Osteocyte (in vitro differentiated cells): Measurements from ENCODE around the gene KISS1. TPM values are rescaled to one million over a fixed set of nuclear protein-coding genes. Genes with fewer than 3 reads are reported as not detected.

Experiments used
- DNase-seq: peaks from one replicate; pipeline ENCODE4 v3.0.0; 2021; ENCODE audit warnings: mixed read lengths; ENCODE audit not compliant: unreplicated experiment; ENCODE audit errors: extremely low spot score
- H3K27ac Mint-ChIP-seq: one replicate; pipeline ENCODE4 v1.8.0; 2021; ENCODE audit warnings: mild to moderate bottlenecking, mixed read lengths; ENCODE audit not compliant: unreplicated experiment
- H3K27me3 Mint-ChIP-seq: one replicate; pipeline ENCODE4 v1.8.0; 2021; ENCODE audit warnings: mixed read lengths; ENCODE audit not compliant: unreplicated experiment
- H3K36me3 Mint-ChIP-seq: one replicate; pipeline ENCODE4 v1.8.0; 2021; ENCODE audit warnings: mixed read lengths; ENCODE audit not compliant: unreplicated experiment
- H3K4me1 Mint-ChIP-seq: one replicate; pipeline ENCODE4 v1.8.0; 2021; ENCODE audit warnings: mixed read lengths; ENCODE audit not compliant: unreplicated experiment
- H3K4me3 Mint-ChIP-seq: one replicate; pipeline ENCODE4 v1.8.0; 2021; ENCODE audit warnings: mild to moderate bottlenecking, moderate library complexity, mixed read lengths; ENCODE audit not compliant: unreplicated experiment
- H3K9me3 Mint-ChIP-seq: one replicate; pipeline ENCODE4 v1.8.0; 2021; ENCODE audit warnings: mixed read lengths; ENCODE audit not compliant: unreplicated experiment
- total RNA-seq: library from RNA; stranded (reverse); gene quantifications from 2 replicates; pipeline ENCODE4 v1.2.1, GENCODE V29; 2021
- TF ChIP-seq, protein P1 (sequence below): fragments of 200-600 bp; sonication (generic); IDR thresholded peaks from 2 replicates; pipeline ENCODE4 v1.5.0; 2021; ENCODE audit warnings: antibody characterized with exemption, mild to moderate bottlenecking, moderate library complexity

Gene KISS1
- total RNA-seq, 1 donor from 2014 or later: not detected

DNA sequence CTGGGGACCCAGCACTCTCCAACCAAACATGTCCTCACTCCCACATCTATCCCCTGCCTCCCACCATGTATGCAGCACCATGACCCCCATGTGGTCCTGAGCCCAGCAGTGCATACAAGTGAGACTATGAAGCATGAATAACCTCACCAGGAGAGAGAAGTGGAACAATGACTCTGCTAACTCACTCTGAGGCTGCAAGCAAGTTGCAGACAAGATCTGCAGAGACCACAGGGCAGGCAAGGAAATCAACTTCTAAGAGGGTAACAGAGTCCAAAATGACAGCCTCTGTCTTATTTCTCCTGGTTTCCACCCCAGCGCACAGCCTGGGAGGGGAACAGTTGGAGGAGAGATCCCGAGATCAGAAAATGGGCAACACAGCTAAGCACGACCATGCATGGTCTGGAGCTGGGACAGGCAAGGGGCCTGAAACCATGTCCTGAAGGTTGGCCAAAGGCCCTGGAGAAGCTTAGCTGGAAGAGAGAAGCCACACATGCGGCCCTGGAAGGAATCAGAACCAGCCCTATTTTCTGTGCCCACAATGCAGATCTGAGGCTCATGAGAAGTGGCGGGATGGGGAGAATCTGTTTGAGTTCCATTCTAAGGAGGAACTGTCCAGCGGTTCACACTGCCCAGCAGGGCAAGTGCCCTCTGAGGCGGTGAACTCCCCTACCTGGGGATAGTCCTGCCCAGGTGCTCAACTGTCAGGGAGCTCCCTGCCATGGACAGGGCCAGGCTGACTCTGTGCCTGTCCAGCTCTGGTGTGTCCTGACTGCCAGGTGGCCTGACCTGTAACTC lies 17.6 kb downstream of the KISS1 start:
- Mint-ChIP-seq H3K4me3 (no peak overlapping the region), H3K27ac (no peak overlapping the region), H3K27me3 (peaks cover 35% of the 10 kb centered on the region), H3K36me3 (no peaks in the 10 kb centered on the region), H3K4me1 (no peaks in the 10 kb centered on the region), H3K9me3 (no peaks in the 10 kb centered on the region)
- TF ChIP-seq, protein P1, sequence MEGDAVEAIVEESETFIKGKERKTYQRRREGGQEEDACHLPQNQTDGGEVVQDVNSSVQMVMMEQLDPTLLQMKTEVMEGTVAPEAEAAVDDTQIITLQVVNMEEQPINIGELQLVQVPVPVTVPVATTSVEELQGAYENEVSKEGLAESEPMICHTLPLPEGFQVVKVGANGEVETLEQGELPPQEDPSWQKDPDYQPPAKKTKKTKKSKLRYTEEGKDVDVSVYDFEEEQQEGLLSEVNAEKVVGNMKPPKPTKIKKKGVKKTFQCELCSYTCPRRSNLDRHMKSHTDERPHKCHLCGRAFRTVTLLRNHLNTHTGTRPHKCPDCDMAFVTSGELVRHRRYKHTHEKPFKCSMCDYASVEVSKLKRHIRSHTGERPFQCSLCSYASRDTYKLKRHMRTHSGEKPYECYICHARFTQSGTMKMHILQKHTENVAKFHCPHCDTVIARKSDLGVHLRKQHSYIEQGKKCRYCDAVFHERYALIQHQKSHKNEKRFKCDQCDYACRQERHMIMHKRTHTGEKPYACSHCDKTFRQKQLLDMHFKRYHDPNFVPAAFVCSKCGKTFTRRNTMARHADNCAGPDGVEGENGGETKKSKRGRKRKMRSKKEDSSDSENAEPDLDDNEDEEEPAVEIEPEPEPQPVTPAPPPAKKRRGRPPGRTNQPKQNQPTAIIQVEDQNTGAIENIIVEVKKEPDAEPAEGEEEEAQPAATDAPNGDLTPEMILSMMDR: no peak
- no peak for DNase-seq

DNA sequence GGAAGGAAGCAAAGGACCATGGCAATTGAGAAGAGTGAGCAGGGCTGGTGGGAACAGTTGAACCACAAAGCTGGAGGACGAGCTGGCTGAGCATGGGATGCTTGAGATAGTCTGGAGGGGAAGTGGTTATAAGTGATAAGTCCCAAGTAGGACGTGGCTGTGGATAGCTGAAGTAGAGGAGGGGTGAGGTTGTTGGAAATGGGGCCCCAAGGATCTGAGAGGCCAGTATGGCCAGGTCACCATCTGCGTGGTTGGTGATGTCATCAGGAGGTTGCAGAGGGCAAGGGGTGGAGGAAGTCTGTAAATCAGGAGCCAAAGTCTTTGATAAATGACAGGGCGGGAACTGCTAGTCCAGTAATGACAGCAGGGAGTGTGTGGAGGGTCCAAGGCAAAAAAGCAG lies 19.2 kb downstream of the KISS1 start:
- no peaks in the 10 kb centered on the region for H3K36me3 Mint-ChIP-seq
- TF ChIP-seq, protein P1: no peak
- peaks cover 37% of the 10 kb centered on the region for H3K27me3 Mint-ChIP-seq
- H3K27ac Mint-ChIP-seq: no peak overlapping the region
- DNase-seq: no peak
- no peak overlapping the region for H3K4me3 Mint-ChIP-seq
- no peaks in the 10 kb centered on the region for H3K4me1 Mint-ChIP-seq
- H3K9me3 Mint-ChIP-seq: no peaks in the 10 kb centered on the region

DNA sequence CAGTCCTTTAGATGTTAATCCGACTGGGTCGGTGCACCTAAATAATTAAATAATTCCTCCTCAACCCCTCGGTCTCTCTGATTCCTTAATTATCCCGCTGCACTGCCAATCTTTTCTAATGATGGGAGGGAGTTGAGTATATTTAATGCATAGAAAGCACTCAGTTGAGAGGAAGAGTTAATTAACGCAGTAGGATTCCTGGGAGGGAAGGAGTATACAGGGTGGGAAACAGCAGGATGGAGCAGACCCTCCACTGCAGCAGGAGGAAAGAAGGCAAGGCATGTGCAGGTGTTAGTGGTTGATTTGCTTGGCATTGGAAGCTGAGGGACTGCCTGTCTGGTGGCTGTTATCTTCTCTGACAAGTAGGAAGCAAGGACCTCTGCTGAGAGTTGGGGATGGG lies 20.2 kb downstream of the KISS1 start:
- peaks cover 30% of the 10 kb centered on the region for H3K27me3 Mint-ChIP-seq
- H3K9me3 Mint-ChIP-seq: no peaks in the 10 kb centered on the region
- no peak for DNase-seq
- H3K4me1 Mint-ChIP-seq: no peaks in the 10 kb centered on the region
- H3K27ac Mint-ChIP-seq: no peak overlapping the region
- H3K36me3 Mint-ChIP-seq: no peaks in the 10 kb centered on the region
- TF ChIP-seq, protein P1: no peak
- no peak overlapping the region for H3K4me3 Mint-ChIP-seq

DNA sequence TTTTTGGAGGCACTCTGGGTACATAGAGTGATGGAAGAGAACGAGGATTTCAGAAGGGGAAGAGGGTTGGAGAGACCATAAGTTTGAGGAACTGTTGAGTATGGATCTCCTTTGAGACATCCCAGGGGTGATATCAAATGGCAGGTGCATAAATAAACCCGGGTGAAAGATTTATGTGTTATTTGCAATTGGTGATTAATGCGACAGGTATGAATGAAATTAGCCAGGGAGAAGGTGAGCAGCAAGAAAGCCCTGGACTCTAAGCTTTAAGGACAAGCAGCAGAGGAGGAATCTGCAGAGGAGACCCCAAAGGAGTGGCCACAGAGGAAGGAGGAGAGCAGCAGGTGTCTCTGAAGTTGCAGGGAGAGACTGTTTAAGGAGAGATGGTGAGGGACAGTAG lies 21.3 kb downstream of the KISS1 start:
- TF ChIP-seq, protein P1: no peak
- H3K9me3 Mint-ChIP-seq: peaks cover 8% of the 10 kb centered on the region
- no peak overlapping the region for H3K4me3 Mint-ChIP-seq
- no peak for DNase-seq
- no peaks in the 10 kb centered on the region for H3K4me1 Mint-ChIP-seq
- H3K27ac Mint-ChIP-seq: no peak overlapping the region
- no peaks in the 10 kb centered on the region for H3K36me3 Mint-ChIP-seq
- H3K27me3 Mint-ChIP-seq: peaks cover 26% of the 10 kb centered on the region

DNA sequence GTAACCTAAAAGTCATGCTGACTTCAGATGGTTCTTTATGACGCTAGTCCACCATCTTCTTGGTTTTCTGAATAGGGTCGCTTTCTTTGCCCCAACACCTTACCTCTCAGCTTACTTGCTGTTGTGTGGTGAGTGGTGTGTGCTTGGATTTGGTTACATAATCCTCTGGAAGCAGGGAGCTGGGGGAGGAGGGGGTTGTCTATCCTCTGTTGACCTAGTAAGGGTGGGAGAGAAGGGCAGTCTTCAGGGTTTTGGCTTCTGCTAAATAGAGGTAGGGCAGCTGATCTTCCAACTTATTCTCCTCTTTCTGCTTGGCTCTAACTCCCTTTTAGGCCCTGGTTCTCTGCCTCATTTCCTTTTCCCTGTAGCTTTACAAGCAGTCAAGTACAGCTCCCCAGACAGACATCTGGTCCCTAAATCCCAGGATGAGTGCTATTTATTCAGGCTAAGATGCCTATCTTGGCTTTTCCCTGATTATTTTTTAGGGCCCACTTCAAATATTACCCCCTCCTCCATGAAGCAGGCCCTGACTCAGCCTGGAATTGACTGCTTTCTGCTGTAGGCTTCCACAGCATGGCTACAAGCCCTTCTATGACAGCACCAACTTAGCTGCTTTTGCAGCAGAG lies 23.8 kb downstream of the KISS1 start:
- no peak overlapping the region for H3K27ac Mint-ChIP-seq
- no peaks in the 10 kb centered on the region for H3K36me3 Mint-ChIP-seq
- TF ChIP-seq, protein P1: no peak
- peaks cover 14% of the 10 kb centered on the region for H3K27me3 Mint-ChIP-seq
- no peaks in the 10 kb centered on the region for H3K4me1 Mint-ChIP-seq
- DNase-seq: no peak
- peaks cover 13% of the 10 kb centered on the region for H3K9me3 Mint-ChIP-seq
- H3K4me3 Mint-ChIP-seq: no peak overlapping the region
